HG03095 (cell line): Measurements from ENCODE around the gene PSEN2.

Experiments
- ATAC-seq: cut with Tn5 transposase; IDR thresholded peaks from one replicate; pipeline ENCODE4 v1.9.1; 2021; ENCODE audit warnings: moderate library complexity; ENCODE audit not compliant: unreplicated experiment

PSEN2 gene

DNA sequence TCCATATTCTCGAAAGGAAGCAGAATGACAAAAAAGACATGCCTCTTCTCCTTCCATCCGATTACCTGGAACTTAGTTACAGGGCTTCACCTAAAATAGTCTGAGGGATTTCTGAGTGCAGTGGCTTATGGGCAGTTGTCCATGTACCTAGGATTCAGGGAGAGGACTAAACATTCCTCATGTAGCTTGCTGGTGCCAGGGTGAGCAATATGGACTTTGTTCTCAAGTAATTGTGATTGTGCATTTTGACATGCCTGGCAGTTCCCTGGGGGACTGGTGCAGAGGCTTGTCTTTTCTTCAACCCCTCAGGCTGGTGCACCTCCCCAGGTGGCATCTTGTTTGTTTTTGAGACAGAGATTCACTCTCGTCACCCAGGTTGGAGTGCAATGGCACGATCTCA lies 6.1 kb upstream of the PSEN2 start:
- ATAC-seq: no peak

DNA sequence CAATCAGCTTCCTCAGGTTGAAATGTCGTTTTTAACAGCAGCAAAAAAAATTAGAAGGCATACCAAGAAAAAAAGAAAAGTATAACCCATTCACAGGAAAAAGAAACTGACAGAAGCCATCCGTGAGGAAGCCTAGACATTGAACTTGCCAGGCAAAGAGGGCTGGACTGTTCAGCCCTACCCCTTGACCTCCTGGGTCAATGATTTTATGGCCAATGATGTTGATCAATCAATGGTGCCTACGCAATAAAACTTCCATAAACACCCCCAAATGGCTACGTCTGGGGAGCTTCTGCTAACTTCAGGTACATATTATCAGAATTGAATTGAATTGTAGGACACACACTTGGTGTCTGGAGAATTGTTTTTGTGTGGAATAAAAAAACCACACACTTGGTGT lies 4.8 kb upstream of the PSEN2 start:
- ATAC-seq: no peak

DNA sequence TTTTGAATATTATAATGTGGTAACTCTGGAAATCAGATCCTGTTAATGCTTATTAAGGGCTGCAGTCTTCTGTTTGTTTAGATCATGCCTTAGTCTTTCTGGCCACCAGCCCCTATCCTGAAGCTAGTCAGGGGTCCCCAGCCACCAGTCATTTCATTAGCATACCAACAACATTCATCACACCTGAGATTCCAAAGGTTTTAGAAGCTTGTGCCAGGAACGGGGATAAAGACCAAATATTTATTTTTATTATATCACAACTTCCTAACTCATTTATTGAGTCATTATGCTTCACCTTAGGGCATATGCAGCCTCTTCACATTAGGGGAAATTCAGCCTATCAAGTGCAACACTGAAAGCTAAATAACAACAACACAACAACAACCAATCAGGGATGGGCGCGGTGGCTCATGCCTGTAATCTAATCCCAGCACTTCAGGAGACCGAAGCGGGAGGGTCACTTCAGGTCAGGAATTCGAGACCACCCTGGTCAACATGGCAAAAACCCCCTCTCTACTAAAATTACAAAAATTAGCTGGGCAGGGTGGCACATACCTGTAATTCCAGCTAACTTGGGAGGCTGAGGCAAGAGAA lies 2.9 kb upstream of the PSEN2 start:
- ATAC-seq: no peak

DNA sequence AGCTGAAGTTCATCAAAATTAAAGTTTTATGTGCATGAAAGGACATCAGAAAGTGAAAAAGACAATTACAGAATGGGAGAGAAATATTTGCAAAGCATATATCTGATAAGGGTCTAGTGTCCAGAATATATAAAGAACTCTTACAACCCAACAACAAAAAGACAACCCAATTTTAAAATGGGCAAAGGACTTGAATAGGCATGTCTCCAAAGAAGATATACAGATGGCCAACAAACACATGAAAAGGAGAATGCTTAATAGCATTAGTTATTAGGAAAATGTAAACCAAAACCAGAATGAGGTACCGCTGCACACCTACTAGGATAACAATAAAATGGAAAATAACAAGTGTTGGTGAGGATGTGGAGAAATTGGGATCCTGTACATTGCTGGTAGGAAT lies 1.7 kb upstream of the PSEN2 start:
- no peak for ATAC-seq

DNA sequence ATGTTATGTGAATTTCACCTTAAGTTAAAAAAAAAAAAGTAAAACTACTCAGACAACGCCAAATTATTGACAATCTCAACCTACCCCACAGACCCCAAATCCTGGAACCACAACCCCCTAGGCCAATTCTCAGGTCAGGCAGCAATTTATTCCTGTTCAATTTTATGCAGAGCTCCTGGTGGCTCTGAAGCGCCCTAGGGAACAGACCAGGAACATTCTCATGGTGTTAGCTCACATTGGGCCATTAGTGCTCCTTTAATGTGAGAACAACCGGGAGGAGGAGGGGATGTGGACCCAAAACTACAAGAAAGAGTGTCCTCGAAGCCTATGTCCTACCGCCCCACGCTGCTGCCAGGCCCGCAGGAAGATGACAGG lies 403 bp upstream of the PSEN2 start:
- no peak for ATAC-seq

DNA sequence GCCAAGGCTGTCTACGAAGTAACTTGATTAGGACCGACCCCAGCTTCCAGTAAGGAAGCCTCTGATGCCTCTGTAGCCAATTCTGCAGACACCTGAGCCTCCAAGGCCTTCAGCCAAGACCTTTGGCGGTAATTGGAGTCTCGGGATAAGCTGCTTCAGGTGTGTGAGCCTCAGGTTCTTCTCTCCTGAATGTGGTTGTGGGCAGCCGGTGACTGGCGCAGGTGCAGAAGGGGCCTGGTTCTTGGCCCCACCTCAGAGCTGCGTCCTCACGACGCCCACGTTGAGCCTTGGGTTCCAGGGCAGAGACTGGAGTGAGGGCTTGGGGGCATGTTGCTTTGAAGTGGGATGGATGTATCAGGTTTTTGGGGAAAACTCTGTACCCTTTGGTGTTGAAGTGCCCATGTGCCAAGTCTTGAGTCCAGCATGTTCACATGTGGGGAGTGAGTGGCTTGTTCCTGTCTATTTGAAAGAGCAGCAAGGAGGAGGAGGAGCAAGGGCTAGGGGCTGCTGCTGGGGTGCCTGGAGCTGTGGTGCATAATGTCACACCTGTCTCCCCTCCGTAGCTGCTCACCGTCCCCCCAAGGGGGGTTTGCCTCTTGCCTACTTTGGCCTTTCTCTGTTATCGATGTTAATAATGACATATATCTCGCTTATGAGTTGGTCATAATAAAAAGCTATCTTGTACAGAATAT lies 1.4 kb downstream of the PSEN2 start:
- ATAC-seq: no peak

DNA sequence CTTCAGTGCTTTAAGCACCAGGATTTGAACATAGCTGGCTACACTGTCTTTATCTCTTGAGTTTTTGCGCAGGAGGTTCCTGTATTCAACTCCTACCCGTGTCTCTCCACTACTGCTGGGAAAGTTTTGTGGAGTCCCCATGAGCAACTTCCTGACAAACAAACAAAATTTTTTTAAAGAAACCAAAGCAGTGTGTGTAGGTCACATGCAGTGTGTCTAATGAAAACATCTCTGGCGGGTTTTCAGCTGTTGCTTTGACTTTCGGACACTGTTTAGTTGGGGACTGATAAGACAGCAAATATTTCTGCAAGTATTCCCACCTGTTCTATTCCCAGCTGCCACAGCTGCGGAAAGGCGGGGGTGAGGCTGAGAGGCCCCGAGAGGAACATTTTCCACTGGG lies 2.0 kb downstream of the PSEN2 start:
- no peak for ATAC-seq

DNA sequence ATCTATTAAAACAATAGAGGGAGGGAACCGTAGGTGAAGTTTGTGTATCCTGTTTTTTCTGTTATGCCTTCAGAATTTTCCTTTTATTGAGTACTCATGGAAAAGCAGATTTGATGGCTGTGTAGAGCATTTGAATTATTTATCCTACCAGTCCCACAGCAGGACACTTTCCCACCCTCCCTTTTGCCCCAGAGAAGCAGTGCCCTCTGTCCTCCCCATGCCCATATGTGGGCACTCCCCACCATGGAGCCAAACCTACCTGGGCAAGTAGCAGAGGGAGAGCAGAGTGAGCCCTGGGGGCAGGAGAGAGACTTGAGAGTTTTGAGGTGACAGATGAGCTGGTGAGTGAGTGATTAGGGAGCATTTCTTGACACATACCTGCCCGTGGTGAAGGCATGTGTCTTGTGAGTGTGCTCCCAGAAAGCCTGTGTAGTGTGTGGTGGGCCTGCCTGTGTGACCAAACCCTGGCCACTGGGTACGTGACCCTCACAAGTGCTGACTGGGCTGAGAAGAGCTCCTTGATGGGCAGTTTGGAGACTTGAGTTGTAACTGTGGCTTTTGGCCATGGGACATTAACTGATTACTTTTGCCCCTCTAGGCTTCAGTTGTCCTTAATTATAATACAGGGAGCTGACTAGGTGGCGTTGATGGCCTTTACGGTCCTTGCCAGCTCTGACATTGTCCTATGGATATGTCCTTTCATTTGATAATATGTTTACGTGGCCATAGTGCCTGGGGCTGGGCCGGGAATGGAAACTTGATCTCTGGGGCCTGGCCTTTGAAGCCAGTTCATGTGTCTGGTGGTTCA lies 3.6 kb downstream of the PSEN2 start:
- ATAC-seq: no peak

DNA sequence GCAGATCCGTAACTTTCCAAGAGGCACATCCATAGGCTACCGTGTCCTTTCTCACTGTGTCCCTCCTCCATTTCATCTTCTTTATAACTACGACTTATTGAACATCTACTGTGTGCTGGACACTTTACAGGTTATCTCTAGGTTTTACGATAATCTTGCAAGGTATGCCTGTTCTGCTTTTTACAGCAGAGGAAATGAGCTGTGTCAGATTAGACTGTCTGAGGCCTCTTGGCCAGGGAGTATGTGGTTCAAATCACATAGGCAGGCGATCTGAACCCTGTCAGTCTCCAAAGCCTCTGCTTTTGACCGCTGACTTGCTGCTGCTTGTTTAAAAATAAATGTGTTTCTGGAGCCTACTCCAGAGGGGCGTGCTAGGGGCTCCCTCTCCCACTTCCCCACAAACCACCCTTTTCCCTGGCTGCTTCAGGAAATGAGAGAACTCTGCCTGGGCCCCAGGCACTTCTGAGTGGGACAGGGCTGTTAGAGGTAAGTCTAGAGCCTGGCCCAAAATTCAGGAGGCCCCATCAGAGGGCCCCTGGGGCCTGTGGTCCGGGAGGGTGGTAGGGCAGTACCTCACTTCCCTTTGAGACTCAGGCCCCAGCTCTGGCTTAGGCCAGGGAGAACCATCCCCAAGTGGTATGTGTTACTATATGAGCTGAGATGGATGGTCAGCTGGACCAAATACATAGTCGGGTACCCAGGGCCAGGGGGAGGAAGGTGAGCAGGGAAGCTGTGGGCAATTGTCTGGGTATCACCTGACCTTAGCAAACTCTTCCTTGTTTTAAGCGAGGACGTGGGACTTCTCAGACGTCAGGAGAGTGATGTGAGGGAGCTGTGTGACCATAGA lies 4.4 kb downstream of the PSEN2 start:
- ATAC-seq: no peak

DNA sequence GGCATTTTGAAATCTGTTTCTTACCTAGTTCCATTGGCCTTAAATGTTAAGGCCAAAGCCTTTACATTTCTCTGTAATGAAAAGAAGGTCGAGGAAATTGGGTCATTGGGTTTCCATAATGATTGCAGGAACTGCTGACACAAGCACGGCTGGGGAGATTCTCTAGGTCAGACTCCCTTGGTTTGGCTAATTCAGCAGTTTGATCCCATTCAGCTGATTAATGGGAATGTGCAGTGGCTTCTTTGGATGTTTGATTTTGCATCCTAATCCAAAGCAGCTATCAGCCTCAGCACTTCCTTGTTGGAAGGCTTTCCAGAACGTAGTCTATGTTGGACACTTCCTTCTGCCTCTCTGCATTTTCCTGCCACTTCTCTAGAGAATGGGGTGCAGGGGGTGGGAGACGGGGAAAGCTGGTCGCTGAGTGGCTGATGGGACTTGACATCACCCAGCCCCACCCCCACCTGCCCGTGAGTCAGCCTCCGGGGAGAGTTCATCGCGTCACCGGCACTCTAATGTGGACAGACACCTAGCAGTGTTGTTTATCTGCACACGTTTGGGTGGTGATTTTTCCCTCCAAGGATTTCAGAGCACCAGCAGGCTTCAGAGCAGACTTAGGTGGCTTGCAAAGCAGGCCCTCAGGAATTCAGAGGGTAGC lies 5.4 kb downstream of the PSEN2 start:
- ATAC-seq: no peak

DNA sequence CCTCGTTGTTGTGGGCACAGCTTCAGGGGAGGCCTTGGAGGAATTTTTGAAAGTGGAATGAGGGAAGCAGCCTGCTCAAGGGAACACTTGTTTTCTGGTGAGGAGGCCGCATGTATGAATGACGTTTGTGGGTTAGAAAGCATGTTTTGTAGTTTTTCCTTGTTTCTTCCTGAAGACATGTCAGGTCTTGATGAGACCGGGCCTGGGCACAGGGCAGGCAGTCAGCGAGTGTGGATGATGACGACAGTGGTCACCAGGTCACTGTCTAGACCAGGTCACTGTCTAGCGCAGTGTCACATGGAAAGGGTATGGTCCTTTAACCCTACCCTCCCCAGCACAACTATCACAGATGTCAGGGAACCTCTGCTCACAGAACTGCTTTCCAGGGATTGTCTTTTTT lies 7.3 kb downstream of the PSEN2 start:
- ATAC-seq: no peak

DNA sequence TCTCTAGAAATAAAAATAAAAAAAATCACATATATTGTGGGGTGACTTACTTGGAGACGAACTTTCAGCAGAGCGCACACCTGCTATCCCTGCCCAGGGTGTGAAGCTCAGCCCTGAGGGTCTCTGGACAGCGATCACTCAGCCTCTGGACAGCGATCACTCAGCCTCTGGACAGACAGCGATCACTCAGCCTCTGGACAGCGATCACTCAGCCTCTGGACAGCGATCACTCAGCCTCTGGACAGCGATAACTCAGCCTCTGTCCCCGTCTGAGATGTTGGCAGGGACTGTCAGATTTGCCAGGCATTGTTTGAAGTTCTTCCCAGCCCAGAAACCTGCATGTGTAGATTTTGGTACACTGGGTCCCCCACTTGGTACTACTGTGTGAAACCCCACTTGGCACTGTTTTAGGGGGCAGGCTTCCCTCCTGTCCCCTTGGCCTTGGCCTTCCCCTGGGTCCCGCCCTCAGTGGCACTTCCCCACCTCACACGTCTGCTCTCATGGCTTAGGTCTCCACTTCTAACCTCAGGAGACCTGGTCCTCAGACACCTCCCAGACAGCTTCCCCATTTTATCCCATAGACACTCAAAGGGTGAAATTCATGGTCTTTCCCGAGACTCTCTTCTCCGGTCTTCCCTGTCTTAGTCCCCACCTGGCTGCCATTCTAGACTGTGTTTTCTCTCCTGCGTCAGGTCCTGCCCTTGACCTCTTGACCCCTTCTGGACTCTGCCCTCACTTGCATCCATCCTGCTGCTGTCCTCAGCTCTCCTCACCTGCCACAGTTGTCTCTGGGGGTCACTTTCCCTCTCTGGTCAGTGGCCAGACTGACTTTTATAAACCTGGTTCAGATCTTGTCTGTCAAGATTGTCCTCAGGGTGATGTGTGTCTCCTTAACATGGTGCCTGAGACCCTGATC lies 10.2 kb downstream of the PSEN2 start:
- no peak for ATAC-seq

DNA sequence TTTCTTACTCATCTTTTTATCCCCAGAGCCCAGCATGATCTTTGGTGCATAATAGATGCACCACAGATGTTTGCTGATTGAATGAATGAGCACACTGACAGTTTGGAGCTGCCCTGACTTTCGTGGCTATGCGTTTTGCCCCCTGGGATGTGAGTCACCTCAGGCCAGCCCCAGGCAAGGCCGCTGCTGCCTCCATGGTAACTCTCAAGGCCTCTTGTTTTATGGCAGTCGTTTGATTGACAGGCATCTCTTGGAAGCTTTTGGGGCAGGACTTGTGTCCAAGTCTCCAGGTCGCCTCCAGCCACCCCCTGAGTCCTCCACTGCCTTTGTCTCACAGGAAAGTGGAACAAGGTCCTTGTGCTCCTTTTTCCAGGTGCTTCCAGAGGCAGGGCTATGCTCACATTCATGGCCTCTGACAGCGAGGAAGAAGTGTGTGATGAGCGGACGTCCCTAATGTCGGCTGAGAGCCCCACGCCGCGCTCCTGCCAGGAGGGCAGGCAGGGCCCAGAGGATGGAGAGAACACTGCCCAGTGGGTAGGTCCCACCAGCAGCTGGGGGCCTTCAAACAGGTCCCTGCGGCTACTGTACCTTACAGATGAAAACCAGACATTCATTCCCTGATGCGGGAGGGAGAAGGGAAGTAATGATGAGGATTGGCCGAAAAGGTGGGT lies 11.2 kb downstream of the PSEN2 start:
- no peak for ATAC-seq

DNA sequence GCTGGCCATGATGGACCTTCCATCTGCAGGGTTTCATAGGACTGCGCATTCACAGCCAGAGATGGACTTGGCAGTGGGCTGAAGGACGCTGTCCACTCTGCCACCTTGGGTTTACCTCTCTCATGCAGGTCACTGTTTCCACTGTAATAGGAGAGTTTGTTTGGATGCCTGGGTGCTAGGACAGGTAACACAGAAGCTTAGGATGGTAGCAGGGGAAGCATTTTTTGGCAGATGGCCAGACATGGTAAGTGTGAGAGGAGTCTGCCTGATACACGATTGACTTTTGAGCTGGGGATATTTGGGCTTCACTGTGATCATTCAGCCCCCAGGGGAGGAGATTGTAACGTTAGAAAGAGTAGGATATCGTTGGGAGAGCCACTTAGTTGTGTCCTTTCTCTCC lies 11.8 kb downstream of the PSEN2 start:
- no peak for ATAC-seq

DNA sequence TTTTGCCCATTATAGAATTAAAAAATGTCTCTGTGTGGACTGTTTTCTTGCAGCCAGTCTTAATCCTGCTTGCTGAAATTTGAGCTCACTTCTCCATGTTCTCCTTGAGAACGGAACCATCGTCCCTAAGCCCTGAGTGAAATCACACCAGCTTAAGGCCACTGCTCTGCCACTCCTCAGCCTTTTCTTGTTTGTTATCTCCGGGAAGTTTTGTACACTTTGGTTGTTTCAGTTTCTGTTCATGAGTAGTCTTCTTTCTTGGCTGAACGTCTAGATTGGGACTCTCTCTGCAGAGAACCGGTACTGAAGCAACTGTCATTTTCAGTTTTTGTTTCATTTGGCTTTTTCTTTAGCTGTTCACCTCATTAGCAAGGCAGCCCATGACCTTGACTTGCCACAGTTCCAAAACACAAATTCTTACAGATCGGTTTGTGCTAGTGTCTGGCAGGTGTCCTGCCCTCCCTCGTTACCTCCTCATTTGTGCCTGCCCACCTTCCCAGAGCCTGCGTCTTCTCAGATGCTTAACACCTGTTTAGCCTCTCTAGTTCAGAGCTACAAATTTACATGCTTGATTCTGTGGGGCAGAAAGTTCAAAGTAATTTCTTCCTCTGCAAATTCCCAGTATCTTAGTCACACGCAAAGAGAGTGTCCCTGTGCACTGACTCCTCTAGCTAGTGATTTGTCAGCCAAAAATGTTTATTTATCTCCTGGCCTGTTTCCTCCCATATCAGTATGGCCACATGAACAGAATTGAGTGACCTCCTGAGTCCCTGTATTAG lies 12.4 kb downstream of the PSEN2 start:
- ATAC-seq: peak; percentile 95

DNA sequence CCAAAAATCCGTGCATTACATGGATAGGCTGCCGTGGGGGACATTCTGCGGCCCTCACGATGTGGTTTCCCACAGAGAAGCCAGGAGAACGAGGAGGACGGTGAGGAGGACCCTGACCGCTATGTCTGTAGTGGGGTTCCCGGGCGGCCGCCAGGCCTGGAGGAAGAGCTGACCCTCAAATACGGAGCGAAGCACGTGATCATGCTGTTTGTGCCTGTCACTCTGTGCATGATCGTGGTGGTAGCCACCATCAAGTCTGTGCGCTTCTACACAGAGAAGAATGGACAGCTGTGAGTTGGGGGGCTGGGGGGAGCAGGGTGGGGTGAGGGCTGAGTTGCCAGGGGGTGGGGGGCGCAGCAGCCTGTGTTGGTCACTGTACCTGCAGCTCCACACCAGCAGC lies 13.2 kb downstream of the PSEN2 start:
- no peak for ATAC-seq

DNA sequence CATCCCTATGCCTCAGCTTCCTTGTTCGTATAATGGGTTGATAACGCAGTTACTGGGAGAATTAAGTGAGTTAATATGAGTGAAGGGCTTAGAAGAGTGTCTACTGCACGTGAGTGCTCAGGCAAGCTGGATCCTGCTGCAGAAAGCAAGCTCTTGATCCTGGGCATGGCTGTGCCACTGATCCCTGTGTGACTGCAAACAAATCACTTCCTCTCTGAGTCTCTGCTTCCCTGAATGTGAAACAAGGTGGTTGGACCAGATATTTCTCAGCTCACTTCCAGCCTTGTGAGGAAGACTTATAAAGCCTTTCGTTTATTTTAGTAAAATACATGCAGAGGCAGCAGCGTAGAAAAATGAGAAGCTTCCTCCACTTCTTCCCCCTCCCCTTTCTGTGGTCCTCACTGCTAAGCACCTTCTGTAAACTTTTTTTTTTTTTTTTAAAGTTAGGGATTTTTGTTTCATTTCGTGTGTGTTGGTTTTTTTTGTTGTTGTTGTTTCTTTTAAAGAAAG lies 13.8 kb downstream of the PSEN2 start:
- ATAC-seq: no peak
